HCT116 (cell line): ENCODE measurements around the gene MUC15.

Source experiments
- ATF3 ChIP-seq: IDR thresholded peaks from 2 replicates; pipeline ENCODE4 v1.6.1; 2012
- EZH2 ChIP-seq: fragments of 200-600 bp; sonication (generic); IDR thresholded peaks from 2 replicates; pipeline ENCODE4 v1.6.1; 2017; ENCODE audit warnings: antibody characterized with exemption, mixed run types
- EZH2phosphoT487 ChIP-seq: fragments of 200-600 bp; IDR thresholded peaks from 2 replicates; pipeline ENCODE4 v1.6.1; 2018; ENCODE audit warnings: antibody characterized with exemption, borderline replicate concordance
- FOSL1 ChIP-seq: IDR thresholded peaks from 2 replicates; pipeline ENCODE4 v1.6.1; 2012; ENCODE audit warnings: low read depth
- MAX ChIP-seq: IDR thresholded peaks from 2 replicates; pipeline ENCODE4 v1.6.1; 2012
- POLR2A ChIP-seq: IDR thresholded peaks from 2 replicates; pipeline ENCODE4 v1.7.0; 2011; ENCODE audit warnings: borderline replicate concordance; ENCODE audit not compliant: insufficient read depth, insufficient read length; ENCODE audit errors: extremely low read depth
- POLR2AphosphoS5 ChIP-seq: IDR thresholded peaks from 2 replicates; pipeline ENCODE4 v1.6.1; 2011; ENCODE audit warnings: mild to moderate bottlenecking, low read depth, low read length, moderate library complexity
- RAD21 ChIP-seq: IDR thresholded peaks from 2 replicates; pipeline ENCODE4 v1.6.1; 2012; ENCODE audit warnings: low read depth, mild to moderate bottlenecking
- SP1 ChIP-seq: IDR thresholded peaks from 2 replicates; pipeline ENCODE4 v1.6.1; 2012; ENCODE audit warnings: low read depth
- TF ChIP-seq, protein P1 (sequence below), 3 experiments: fragments of 200-600 bp in 1 of 3; sonication (generic) in 1 of 3; IDR thresholded peaks in 2 of 3; conservative IDR thresholded peaks in 1 of 3; 2 replicates each; pipeline ENCODE4 v1.5.1; 2012 to 2017; ENCODE audit warnings: low read depth in 2 of 3, low read length in 2 of 3, antibody characterized with exemption in 1 of 3, borderline replicate concordance in 1 of 3, control low read depth in 1 of 3, mild to moderate bottlenecking in 1 of 3, mixed read lengths in 1 of 3, mixed run types in 1 of 3, moderate library complexity in 1 of 3; ENCODE audit not compliant: insufficient read depth in 1 of 3
- TF ChIP-seq, protein P2 (sequence below): IDR thresholded peaks from 2 replicates; pipeline ENCODE4 v1.6.1; 2012; ENCODE audit warnings: low read depth

GRCh38 chr11:26569646-26570045, 2.4 kb downstream of the MUC15 start:
- TF ChIP-seq EZH2 (no peak), EZH2phosphoT487 (no peak), RAD21 (no peak), SP1 (no peak), MAX (no peak), POLR2A (no peak), FOSL1 (no peak), POLR2AphosphoS5 (no peak), ATF3 (no peak)
- TF ChIP-seq, protein P1, sequence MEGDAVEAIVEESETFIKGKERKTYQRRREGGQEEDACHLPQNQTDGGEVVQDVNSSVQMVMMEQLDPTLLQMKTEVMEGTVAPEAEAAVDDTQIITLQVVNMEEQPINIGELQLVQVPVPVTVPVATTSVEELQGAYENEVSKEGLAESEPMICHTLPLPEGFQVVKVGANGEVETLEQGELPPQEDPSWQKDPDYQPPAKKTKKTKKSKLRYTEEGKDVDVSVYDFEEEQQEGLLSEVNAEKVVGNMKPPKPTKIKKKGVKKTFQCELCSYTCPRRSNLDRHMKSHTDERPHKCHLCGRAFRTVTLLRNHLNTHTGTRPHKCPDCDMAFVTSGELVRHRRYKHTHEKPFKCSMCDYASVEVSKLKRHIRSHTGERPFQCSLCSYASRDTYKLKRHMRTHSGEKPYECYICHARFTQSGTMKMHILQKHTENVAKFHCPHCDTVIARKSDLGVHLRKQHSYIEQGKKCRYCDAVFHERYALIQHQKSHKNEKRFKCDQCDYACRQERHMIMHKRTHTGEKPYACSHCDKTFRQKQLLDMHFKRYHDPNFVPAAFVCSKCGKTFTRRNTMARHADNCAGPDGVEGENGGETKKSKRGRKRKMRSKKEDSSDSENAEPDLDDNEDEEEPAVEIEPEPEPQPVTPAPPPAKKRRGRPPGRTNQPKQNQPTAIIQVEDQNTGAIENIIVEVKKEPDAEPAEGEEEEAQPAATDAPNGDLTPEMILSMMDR (IDR thresholded peaks at IDR 0.05 in 2 of 3, conservative IDR thresholded peaks at IDR 0.05 in 1 of 3; ENCODE audit: borderline replicate concordance in 1 of 3, insufficient read depth in 1 of 3, low read depth in 2 of 3, low read length in 2 of 3) = no peak
- TF ChIP-seq, protein P2, sequence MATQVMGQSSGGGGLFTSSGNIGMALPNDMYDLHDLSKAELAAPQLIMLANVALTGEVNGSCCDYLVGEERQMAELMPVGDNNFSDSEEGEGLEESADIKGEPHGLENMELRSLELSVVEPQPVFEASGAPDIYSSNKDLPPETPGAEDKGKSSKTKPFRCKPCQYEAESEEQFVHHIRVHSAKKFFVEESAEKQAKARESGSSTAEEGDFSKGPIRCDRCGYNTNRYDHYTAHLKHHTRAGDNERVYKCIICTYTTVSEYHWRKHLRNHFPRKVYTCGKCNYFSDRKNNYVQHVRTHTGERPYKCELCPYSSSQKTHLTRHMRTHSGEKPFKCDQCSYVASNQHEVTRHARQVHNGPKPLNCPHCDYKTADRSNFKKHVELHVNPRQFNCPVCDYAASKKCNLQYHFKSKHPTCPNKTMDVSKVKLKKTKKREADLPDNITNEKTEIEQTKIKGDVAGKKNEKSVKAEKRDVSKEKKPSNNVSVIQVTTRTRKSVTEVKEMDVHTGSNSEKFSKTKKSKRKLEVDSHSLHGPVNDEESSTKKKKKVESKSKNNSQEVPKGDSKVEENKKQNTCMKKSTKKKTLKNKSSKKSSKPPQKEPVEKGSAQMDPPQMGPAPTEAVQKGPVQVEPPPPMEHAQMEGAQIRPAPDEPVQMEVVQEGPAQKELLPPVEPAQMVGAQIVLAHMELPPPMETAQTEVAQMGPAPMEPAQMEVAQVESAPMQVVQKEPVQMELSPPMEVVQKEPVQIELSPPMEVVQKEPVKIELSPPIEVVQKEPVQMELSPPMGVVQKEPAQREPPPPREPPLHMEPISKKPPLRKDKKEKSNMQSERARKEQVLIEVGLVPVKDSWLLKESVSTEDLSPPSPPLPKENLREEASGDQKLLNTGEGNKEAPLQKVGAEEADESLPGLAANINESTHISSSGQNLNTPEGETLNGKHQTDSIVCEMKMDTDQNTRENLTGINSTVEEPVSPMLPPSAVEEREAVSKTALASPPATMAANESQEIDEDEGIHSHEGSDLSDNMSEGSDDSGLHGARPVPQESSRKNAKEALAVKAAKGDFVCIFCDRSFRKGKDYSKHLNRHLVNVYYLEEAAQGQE = no peak
